ENCODE data around the gene CORIN.
"Not testable (repeated sequence)": the region's sequence is repeated elsewhere in the genome, so short reads cannot be mapped to it uniquely, and the experiment has no call there.

The CORIN gene

DNA sequence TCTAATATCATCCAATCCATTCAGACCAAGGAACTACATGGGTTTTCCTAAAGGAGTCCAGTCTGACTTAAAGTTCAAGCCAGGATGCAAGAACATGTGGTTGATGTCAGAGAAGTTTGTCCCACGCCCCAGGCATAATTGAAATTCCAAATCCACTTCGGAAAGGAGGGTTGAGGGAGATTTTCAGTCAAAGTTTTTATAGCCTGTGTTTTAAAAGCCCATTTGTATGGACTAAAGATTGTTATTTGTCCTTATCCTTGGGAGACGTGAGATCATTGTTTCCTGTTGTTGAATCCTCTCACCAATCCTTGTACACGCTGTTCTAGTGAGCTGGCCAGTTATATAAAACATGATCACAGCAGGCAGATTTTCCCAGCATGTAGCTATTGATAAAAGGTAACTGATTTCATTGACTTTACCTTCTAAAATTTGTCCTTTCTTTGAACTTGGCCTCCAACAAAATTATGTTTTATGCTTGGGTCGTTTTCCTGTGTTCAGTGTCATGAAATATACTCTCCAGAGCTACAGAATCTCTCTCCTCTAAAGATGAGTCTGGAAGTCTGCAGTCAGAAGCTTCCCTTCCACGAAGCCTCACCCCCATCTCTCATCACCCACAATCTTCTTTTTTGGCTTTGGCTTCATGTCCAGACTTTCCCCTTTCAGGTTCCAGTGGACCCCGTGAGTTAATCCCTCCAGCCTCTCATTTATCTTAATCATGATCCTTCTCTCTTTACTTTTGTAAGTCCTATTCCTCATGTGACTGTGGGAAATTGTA, 259.9 kb downstream of the CORIN start:
- DNase-seq (ENCODE audit: extremely low read depth in 1 of 2, low read depth in 1 of 2), result no peak

DNA sequence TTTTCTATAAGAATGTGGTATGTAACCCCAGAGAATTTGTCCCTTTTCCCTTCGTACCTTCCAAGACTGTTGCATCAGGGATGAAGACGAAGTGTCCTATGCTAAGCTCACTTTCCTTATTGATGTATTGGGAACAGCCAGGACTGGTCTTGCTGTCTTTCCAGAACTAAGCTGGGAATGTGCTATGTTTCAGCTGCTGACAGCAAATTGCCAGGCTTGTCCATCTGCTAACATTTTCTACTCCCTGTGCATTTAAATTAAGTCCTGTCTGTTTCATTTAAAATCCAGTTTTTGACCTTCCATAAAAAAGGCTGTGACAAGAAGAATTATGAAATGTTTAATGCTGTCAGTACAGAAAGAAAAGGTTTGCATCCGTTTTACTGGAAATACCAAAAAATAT, 264.9 kb downstream of the CORIN start:
- DNase-seq (ENCODE audit: extremely low read depth in 1 of 2, low read depth in 1 of 2), result no peak

DNA sequence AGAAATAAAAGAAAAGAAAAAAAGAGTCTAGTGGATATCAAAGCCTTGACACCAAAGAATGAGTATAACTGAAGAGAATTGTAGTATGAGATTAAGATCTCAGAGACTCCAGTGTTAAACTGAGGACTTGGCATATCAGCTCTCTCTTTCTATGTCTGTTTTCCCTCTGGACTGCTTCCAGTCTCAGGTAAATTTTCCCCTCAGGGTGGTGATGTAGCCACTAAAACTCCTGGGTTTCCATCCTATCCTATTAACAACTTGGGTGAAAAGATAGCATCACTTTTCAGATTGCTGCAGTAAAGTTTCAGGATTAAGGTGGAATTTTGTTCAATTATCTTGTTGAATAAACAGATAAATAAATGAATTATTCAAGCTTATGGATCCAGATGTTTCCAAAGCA, 267.1 kb downstream of the CORIN start:
- DNase-seq (ENCODE audit: extremely low read depth in 1 of 2, low read depth in 1 of 2), result no peak

DNA sequence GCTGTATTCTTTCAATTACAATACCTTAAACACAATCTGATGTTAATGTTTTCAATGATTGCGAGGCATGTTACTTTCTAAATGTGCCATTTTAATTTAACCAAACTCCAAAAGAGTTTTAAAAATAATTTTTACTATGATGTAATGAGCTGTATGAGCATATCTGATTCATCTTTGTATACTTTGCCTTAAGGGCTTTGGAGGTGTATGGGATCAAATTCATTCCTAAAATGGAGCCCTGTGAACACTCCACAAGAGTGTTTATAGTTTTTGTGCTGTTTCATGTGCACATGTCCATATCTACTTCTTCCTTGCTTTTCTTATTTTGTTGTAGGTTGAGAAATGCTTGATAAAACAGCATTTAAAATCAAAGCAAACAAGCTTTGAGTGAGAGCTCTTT, 270.4 kb downstream of the CORIN start:
- DNase-seq (ENCODE audit: extremely low read depth in 1 of 2, low read depth in 1 of 2), result no peak

DNA sequence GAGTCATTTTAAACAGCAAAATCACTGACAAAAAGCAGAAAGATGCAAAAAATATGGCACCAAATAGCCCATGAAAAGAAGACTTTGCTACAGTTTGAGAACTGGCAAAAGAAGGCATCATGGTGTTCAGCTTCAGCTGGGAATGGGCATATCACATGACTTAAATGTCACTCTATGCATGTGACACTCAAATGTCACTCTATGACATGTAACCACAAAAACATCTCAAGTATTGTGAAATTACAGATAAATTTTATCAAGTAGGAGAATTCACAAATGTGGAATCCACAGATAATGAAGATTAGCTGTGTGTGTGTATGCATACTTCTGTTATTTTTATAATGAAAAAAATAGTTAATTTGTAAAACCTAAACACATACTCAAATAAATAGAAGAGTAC, 270.9 kb downstream of the CORIN start:
- no peak for DNase-seq (ENCODE audit: extremely low read depth in 1 of 2, low read depth in 1 of 2)

DNA sequence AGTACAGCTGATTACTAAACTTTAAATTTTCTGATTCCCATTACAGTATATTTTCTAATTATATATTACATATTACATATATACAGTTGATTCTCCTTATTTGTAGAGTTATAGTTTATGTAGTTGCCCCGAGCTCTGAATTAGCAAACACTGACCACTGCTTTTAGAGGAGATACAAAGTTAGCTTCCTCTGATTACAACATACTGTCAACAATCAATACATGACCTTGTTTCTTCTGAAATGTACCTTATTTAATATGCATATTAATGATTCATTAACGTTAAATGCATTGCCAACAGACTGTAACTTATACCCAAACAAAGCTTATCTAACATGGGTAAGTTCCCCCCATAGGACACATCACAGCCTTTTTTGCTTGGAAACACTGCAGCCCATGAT, 271.3 kb downstream of the CORIN start:
- DNase-seq (ENCODE audit: extremely low read depth in 1 of 2, low read depth in 1 of 2), result no peak

DNA sequence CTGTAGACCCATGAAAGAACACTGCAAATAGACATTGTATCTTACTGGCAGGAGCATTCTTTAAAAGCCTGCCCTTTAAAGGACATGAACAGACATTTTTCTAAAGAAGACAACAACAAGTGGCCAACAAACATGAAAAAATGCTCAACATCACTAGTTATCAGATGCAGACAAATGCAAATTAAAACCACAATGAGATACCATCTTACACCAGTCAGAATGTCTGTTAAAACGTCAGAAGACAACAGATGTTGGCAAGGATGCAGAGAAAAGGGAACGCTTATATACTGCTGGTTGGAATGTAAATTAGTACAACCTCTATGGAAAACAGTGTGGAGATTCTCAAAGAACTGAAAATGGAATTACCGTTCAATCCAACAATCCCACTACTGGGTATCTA, 275.6 kb downstream of the CORIN start:
- DNase-seq (ENCODE audit: extremely low read depth in 1 of 2, low read depth in 1 of 2), result no peak

DNA sequence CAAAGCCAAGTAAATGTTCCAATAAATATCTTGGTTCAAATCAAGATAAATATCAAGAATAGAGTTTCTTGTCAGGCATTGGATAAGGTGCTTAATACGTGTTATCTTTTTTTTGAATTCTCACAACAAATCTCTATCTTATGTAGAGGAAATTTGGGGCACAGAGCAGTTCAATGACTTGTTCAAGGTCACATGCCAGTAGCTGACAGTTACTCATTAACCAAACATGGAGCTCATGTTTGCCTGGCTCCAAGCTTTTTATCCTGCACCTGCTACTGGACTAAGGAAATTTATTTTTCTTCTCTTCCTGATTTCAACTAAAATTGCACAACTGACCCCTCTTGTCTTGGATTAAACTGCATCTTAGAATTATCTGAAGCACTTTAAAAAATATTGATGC, 276.5 kb downstream of the CORIN start:
- no peak for DNase-seq (ENCODE audit: extremely low read depth in 1 of 2, low read depth in 1 of 2)

DNA sequence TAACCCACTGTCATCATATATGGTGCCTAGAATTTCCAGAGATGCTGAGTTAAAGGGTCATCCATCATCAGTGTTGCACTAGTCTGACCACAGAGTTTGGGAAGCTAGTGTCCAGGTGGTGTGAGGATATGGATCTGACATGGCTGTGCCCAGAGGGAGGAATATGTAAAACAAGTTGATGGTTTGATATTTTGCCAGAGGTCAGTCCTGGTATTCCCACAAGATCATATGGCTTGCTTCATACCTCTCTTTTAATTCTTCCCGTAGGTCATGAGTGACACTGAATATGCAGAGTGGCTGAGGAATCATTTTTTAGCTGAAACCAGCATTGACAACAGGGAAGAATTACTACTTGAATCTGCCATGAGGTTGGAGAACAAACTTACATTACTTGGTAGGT, 277.2 kb downstream of the CORIN start:
- DNase-seq (ENCODE audit: extremely low read depth in 1 of 2, low read depth in 1 of 2), result no peak

DNA sequence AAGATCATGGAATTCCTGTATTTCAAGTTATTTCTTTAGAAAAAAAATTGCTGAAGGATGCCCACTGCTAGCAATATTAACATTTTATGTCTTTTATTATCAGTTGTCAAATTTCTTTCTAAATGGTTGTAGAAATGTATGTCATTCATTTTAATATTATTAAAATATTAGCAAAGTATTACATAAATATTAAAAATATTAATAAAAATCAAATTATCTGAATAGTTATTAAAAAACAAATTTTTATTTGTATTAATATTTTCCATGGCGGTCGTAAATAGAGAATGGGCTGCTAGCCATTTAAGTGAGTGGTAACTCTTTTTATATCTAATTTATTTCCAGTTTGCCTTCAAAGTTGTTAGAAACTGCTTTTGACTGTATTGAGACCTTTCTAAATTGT, 280.6 kb downstream of the CORIN start:
- no peak for DNase-seq (ENCODE audit: extremely low read depth in 1 of 2, low read depth in 1 of 2)

DNA sequence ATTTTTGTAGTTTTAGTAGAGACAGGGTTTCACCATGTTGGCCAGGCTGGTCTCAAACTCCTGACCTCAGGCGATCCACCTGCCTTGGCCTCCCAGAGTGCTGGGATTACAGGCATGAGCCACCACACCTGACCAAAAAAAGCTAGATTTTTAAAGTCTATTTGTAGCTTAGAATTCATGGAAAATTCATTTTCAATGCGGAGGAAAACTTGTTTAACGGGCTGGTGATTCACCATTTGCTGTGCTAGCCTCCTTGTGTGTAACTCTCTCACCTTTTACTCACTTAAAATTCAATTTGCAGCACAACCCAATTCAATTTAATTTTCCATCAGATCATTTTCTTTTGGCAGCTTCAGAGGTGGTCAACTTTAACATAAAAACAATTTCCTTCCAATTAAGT, 281.9 kb downstream of the CORIN start:
- not testable (repeated sequence) for DNase-seq (ENCODE audit: extremely low read depth in 1 of 2, low read depth in 1 of 2)

DNA sequence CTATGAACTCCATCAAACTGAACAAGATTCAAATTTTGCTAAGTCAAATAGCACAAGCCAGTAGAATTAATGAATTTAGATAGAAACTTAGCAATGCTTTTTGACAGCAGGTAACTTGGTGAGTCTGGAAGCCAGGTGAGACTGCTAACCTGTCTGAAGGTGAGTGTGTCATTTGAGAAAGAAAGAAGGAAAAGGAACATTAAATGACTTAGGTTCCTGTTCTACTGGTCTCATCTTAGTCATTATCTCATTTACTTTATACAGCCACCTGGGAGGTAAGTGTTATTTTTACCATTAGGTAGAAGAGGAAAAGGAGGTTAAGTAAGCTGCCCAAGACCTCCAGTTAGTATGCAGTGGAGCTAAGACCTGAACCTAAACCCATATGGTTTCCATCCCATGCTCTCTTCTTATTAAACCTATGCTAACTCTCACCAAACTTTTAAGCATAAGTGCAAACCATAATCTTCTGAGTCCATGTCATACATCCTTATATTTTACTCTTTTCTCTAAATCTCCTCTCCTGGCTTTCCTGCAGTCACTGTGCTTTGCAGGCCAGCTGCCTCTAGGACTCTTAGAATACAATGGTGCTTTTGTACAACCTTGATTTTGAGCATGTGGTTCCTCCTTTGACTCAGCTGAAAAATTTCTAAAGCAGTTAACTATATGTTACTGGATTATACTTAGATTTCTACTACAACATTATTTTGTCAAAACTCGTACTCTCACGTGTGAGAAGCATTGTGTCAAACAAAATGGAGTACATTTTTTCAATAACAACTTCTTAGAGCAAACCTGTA, 284.3 kb downstream of the CORIN start:
- DNase-seq (ENCODE audit: extremely low read depth in 1 of 2, low read depth in 1 of 2), result no peak

DNA sequence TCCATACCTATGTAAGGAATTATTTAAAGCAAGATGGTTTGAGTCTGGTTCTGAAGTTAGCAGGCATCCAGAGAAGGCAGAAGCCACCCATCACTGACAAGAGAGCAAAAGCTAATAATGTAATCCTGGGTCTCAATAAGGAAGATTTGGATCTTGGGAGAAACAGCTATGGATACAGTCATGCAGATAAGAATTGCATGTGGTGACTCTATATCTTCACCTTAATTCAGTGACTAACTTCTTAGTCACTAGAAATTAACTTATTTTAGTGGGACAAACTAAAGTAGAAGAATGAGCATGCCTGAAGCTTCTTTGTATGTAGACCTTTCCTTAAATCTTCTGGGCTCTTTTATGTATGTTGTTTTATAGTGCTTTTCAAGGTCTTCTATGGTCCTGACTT, 286.2 kb downstream of the CORIN start:
- DNase-seq (ENCODE audit: extremely low read depth in 1 of 2, low read depth in 1 of 2), result no peak

DNA sequence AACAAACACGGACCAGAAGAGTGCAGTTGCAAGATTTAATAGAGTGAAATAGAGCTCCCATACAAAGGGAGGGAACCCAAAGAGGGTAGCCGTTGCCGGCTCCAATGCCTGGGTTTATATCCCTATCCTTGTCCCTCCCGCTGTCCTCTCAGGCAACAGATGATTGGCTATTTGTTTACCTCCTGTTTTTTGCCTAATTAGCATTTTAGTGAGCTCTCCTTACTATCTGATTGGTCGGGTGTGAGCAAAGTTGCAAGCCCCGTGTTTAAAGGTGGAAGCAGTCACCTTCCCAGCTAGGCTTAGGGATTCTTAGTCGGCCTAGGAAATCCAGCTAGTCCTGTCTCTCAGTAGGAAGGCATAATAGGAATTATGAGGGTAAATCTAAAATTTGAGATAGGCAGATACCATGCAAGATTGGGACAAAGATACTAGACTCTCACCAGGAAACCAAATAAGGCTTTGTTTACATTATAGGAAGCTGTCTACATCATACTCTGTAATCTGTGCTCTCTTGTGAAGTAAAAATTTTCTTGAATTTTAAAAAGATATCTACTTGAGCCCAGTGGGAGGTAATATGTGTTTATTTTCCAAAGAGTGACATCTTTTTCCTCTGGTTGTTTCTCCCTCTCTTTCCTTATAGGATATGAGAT, 286.8 kb downstream of the CORIN start:
- no peak for DNase-seq (ENCODE audit: extremely low read depth in 1 of 2, low read depth in 1 of 2)

DNA sequence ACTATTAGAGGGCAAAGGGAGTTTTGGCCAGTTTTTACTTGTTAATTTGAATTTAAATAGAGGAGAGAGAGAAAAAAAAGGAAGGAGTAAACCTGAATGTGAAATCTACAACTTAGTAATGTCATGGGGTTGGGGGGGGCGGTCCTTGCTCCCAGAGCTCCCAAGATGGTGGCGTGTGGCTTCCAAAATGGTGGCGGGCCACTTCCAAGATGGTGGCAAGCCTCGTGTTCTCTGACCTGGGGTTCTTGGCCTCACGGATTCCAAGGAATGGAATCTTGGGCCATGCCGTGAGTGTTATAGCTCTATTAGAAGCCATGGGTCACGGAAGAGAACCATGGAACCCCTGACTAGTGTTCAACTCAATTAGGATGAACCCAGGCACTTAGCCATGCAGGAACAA, 287.5 kb downstream of the CORIN start:
- DNase-seq (ENCODE audit: extremely low read depth in 1 of 2, low read depth in 1 of 2), result not testable (repeated sequence)

All from activated CD8-positive, alpha-beta memory T cell treated with anti-CD3 and anti-CD28 coated beads for 1 hour (primary cell).